HFFc6 (cell line): Measurements from ENCODE around the gene ZNF17. TPM values are rescaled to one million over a fixed set of nuclear protein-coding genes. Genes with fewer than 3 reads are reported as not detected.
A peak's percentile ranks its signal among the peaks of the same experiment; 100 is the strongest.

Experiments
- DNase-seq: peaks from one replicate; pipeline ENCODE4 v3.0.0-alpha.2; 2018
- H3K27ac Mint-ChIP-seq: 2 replicates; pipeline ENCODE4 v1.8.0; 2020; ENCODE audit warnings: mild to moderate bottlenecking, mixed read lengths
- H3K27me3 Mint-ChIP-seq: 2 replicates; pipeline ENCODE4 v1.8.0; 2021; ENCODE audit warnings: mild to moderate bottlenecking, moderate library complexity, mixed read lengths; ENCODE audit not compliant: insufficient read depth
- H3K36me3 Mint-ChIP-seq: 2 replicates; pipeline ENCODE4 v1.8.0; 2021; ENCODE audit warnings: low read depth, mixed read lengths
- H3K4me1 Mint-ChIP-seq: 2 replicates; pipeline ENCODE4 v1.8.0; 2020; ENCODE audit warnings: low read depth, mixed read lengths
- H3K4me3 Mint-ChIP-seq: 2 replicates; pipeline ENCODE4 v1.8.0; 2020; ENCODE audit warnings: mild to moderate bottlenecking, moderate library complexity, mixed read lengths
- H3K9me3 Mint-ChIP-seq: 2 replicates; pipeline ENCODE4 v1.8.0; 2020; ENCODE audit warnings: mild to moderate bottlenecking, mixed read lengths
- total RNA-seq, 6 experiments: library from RNA; stranded (reverse); fragmentation: NEBNext Ultra II Directional; extraction: Animal tissue kit (Norgen Biotek cat#: 25700); gene quantifications; 2 replicates in 1 of 6; 3 replicates in 5 of 6; pipeline ENCODE4 v1.2.3, GENCODE V29; 2021
- TF ChIP-seq, protein P1 (sequence below): fragments of 200-600 bp; sonication (generic); IDR thresholded peaks from 2 replicates; pipeline ENCODE4 v1.5.0; 2021; ENCODE audit warnings: antibody characterized with exemption, mild to moderate bottlenecking

ZNF17 gene
- total RNA-seq, 6 experiments from 2014 or later = 6.4 to 8.1 (median 7.0) TPM

DNA sequence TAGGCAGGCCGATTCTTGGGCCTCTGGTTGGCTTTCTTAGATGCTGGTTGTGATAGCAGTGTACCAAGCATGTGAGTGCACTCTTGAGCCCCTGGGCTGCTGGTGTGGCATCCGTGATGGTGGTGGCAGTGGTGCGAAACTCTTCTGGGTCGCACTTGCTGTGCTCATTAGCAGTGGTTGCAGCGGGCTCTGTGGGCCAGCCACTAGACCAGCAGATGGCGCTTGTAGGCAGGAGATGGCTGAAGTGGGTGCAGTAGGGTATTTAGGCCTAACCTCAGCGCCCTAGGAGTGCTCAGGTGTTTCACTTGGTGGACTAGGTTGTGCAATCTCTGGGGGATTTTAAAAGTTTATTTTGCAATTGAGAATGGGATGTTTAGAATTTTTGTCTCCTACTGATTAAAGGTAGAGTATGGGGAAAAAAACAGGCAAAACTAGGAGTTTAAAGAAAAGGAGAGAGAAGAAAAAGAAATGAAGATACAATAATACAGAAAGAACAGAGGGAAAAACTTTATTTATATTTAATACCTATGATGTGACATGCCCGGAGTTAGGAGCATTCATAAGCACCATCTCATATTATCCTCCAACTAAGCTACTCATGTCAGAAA, 4.3 kb upstream of the ZNF17 start:
- Mint-ChIP-seq H3K27me3 (no peaks in the 10 kb centered on the region; the same call in 1 of the 2 replicates), H3K4me3 (no peak overlapping the region), H3K4me1 (peaks cover 14% of the 10 kb centered on the region), H3K9me3 (no peaks in the 10 kb centered on the region; the same call in 1 of the 2 replicates), H3K27ac (no peak overlapping the region), H3K36me3 (peaks cover 14% of the 10 kb centered on the region)
- DNase-seq = peak; percentile 27
- TF ChIP-seq, protein P1, sequence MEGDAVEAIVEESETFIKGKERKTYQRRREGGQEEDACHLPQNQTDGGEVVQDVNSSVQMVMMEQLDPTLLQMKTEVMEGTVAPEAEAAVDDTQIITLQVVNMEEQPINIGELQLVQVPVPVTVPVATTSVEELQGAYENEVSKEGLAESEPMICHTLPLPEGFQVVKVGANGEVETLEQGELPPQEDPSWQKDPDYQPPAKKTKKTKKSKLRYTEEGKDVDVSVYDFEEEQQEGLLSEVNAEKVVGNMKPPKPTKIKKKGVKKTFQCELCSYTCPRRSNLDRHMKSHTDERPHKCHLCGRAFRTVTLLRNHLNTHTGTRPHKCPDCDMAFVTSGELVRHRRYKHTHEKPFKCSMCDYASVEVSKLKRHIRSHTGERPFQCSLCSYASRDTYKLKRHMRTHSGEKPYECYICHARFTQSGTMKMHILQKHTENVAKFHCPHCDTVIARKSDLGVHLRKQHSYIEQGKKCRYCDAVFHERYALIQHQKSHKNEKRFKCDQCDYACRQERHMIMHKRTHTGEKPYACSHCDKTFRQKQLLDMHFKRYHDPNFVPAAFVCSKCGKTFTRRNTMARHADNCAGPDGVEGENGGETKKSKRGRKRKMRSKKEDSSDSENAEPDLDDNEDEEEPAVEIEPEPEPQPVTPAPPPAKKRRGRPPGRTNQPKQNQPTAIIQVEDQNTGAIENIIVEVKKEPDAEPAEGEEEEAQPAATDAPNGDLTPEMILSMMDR = peak; percentile 84

DNA sequence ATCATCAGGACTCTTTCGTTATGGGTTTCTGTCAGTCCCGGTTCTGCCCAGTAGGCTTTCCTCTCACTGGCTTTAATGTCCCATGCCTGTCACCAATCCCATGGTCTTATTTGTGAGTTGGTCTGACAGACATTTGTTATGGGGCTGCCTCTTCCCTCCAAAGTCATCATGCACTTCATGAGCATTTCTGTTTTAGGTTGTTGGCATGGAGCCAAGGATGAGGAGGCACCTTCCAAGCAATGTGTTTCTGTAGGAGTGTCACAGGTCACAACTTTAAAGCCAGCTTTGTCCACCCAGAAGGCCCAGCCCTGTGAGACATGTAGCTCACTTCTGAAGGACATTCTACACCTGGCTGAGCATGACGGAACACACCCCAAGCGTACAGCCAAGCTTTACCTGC, 8.5 kb downstream of the ZNF17 start:
- DNase-seq = no peak
- TF ChIP-seq, protein P1 = no peak
- peaks cover 67% of the 10 kb centered on the region for H3K36me3 Mint-ChIP-seq
- no peaks in the 10 kb centered on the region for H3K27me3 Mint-ChIP-seq
- no peaks in the 10 kb centered on the region for H3K4me1 Mint-ChIP-seq
- H3K4me3 Mint-ChIP-seq = no peak overlapping the region
- H3K9me3 Mint-ChIP-seq = peaks cover 41% of the 10 kb centered on the region
- no peak overlapping the region for H3K27ac Mint-ChIP-seq

DNA sequence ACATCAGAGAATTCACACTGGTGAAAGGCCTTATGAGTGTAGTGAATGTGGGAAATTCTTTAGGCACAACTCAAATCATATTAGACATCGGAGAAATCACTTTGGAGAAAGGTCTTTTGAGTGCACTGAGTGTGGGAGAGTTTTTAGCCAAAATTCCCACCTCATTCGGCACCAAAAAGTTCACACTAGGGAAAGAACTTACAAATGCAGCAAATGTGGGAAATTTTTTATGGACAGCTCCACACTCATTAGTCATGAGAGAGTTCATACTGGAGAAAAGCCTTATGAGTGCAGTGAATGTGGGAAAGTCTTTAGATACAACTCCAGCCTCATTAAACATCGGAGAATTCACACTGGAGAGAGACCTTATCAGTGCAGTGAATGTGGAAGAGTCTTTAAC, 10.1 kb downstream of the ZNF17 start:
- Mint-ChIP-seq H3K36me3 (peaks cover 54% of the 10 kb centered on the region), H3K27ac (no peak overlapping the region), H3K27me3 (no peaks in the 10 kb centered on the region), H3K9me3 (peaks cover 41% of the 10 kb centered on the region), H3K4me3 (no peak overlapping the region), H3K4me1 (no peaks in the 10 kb centered on the region)
- no peak for DNase-seq
- TF ChIP-seq, protein P1 = no peak

DNA sequence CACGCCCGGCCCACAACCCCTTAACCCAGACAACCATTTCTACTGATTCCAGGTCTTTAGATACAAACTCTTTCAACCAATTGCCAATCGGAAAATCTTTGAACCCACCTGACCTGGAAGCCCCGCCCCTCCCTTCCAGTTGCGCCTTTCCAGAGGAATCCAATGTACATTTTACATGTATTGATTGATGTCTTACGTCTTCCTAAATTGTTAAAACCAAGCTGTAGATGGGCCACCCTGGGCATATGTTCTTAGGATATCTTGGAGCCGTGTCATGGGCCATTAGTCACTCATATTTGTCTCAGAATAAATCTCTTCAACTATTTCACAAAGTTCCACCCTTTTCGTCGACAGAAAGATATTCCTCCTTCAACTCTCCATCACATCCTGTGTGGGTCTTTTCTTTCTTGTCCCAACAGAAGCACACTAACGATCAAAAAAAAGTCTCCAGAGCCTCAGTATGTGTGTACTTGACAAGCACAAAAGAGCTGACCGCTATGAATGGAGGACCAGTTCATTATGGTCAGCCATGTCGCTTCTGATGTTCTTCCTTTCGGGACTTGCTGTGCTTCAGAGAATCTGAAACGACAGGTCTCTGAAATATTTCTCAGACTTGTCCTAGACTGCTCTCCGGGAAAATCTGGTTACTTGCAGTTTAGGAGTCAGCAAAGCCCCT, 23.6 kb downstream of the ZNF17 start:
- peak; percentile 3 for DNase-seq
- no peaks in the 10 kb centered on the region; the same call in 1 of the 2 replicates for H3K27me3 Mint-ChIP-seq

DNA sequence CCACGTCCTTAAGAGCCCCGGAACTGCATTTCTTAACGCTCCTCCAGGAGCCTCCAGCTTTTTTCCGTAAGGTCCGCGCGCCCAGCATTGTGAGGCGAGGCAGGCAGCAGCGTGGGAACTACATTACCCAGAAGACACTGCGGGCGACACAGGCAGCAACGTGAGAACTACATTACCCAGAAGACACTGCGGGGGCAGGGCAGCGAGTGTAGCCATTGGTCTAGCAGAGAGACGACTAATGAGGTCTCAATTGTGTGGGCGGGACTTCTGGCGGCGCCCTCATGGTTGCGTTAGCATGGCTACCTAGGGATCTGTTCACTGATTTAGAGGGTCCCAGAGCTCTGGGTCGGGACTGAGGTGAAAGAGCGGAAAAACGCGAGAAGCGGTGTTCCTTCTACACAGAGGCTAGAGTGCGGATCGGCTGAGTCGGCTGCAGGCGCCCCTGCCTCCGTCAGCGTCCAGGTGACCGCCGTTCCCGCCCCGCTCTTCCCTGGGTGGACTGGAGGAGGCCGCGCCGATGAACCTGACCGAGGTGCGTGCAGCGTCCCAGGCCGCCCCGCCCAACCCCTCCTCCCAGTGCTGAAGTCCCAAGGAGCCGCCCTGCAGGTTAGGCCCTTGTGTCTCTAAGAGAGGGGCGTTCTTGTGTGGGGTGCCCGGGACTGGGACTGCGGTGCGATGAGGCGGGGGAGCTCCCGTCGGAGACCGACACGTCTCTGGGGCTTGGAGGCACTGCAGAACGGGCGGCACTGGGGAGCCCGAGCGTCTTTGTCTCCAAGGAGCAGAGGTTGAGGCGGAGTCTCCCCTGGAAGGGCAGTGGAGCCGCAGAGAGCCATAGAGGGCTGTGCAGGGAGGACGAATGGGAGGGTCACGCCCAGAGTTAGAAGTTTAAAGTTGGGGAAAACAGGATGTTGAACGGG, 24.4 kb downstream of the ZNF17 start, which contains the start of gene ZNF749:
ZNF749 (plus strand) TSS at position 264 of the 917 bp plus-strand sequence; CDS start at position 518, 254 bp downstream.
- peak within 1 kb of the TSS; percentile 94 for H3K4me3 Mint-ChIP-seq
- H3K27me3 Mint-ChIP-seq = no peaks in the 10 kb centered on the region; the same call in 1 of the 2 replicates
- peaks cover 26% of the 10 kb centered on the region for H3K9me3 Mint-ChIP-seq
- peaks cover 24% of the 10 kb centered on the region for H3K4me1 Mint-ChIP-seq
- peaks cover 57% of the 10 kb centered on the region for H3K36me3 Mint-ChIP-seq
- peak within 1 kb of the TSS; percentile 95 for H3K27ac Mint-ChIP-seq
- TF ChIP-seq, protein P1 = no peak
- peak; percentile 97 for DNase-seq

More for the DNA sequence above, 23.6 kb downstream of the ZNF17 start:
- H3K9me3 Mint-ChIP-seq = peaks cover 19% of the 10 kb centered on the region
- peaks cover 49% of the 10 kb centered on the region for H3K36me3 Mint-ChIP-seq
- H3K27ac Mint-ChIP-seq = peak overlapping the region; percentile 95
- H3K4me3 Mint-ChIP-seq = peak overlapping the region; percentile 94
- TF ChIP-seq, protein P1 = no peak
- peaks cover 24% of the 10 kb centered on the region for H3K4me1 Mint-ChIP-seq
